HepG2 (cell line): ENCODE measurements around the gene KCTD13. TPM values are rescaled to one million over a fixed set of nuclear protein-coding genes. Genes with fewer than 3 reads are reported as not detected.

ENCODE experiments used
- FOXO1 ChIP-seq: sonication (generic); formaldehyde crosslinking; IDR thresholded peaks from 2 replicates; pipeline ENCODE4 v1.4.0; 2020; ENCODE audit warnings: missing genetic modification reagents
- GATAD2A ChIP-seq: IDR thresholded peaks from 2 replicates; pipeline ENCODE4 v1.6.1; 2016
- GRHL1 ChIP-seq: sonication (generic); formaldehyde crosslinking; conservative IDR thresholded peaks from 2 replicates; pipeline ENCODE4 v1.8.0; 2022; ENCODE audit warnings: missing genetic modification reagents
- GTF2F1 ChIP-seq: fragments of 150-350 bp; IDR thresholded peaks from 2 replicates; pipeline ENCODE4 v1.6.1; 2014; ENCODE audit warnings: low read length
- IKZF1 ChIP-seq: fragments of 450-650 bp; IDR thresholded peaks from 2 replicates; pipeline ENCODE4 v1.7.1; 2016
- KDM2A ChIP-seq: sonication (generic); formaldehyde crosslinking; IDR thresholded peaks from 2 replicates; pipeline ENCODE4 v1.4.0; 2020; ENCODE audit warnings: low read depth, missing genetic modification reagents, borderline replicate concordance
- KIAA2018 ChIP-seq: sonication (generic); formaldehyde crosslinking; IDR thresholded peaks from 2 replicates; pipeline ENCODE4 v1.5.0; 2020; ENCODE audit warnings: mild to moderate bottlenecking, missing genetic modification reagents, borderline replicate concordance
- MED13 ChIP-seq: sonication (generic); formaldehyde crosslinking; IDR thresholded peaks from 2 replicates; pipeline ENCODE4 v1.5.0; 2020; ENCODE audit warnings: missing genetic modification reagents
- MEIS2 ChIP-seq: sonication (generic); formaldehyde crosslinking; IDR thresholded peaks from 2 replicates; pipeline ENCODE4 v1.9.0; 2021; ENCODE audit warnings: mild to moderate bottlenecking, missing genetic modification reagents
- SNAPC5 ChIP-seq: sonication (generic); formaldehyde crosslinking; IDR thresholded peaks from 2 replicates; pipeline ENCODE4 v1.8.1; 2023; ENCODE audit warnings: mild to moderate bottlenecking, missing genetic modification reagents, borderline replicate concordance
- THAP8 ChIP-seq: sonication (generic); formaldehyde crosslinking; IDR thresholded peaks from 2 replicates; pipeline ENCODE4 v1.5.1; 2020; ENCODE audit warnings: missing genetic modification reagents, mild to moderate bottlenecking, borderline replicate concordance
- ZFP37 ChIP-seq: sonication (generic); formaldehyde crosslinking; IDR thresholded peaks from 2 replicates; pipeline ENCODE4 v1.4.0; 2020; ENCODE audit warnings: missing genetic modification reagents, borderline replicate concordance
- ZNF414 ChIP-seq: sonication (generic); formaldehyde crosslinking; IDR thresholded peaks from 2 replicates; pipeline ENCODE4 v1.5.0; 2020; ENCODE audit warnings: missing genetic modification reagents
- ZNF570 ChIP-seq: sonication (generic); formaldehyde crosslinking; IDR thresholded peaks from 2 replicates; pipeline ENCODE4 v1.4.0; 2020; ENCODE audit warnings: mild to moderate bottlenecking, missing genetic modification reagents, borderline replicate concordance
- ZNF598 ChIP-seq: sonication (generic); formaldehyde crosslinking; IDR thresholded peaks from 2 replicates; pipeline ENCODE4 v1.5.1; 2020; ENCODE audit warnings: mild to moderate bottlenecking, missing genetic modification reagents, borderline replicate concordance
- ZNF660 ChIP-seq: sonication (generic); formaldehyde crosslinking; IDR thresholded peaks from 2 replicates; pipeline ENCODE4 v1.5.1; 2020; ENCODE audit warnings: mild to moderate bottlenecking, low read depth, missing genetic modification reagents, borderline replicate concordance
- ZNF672 ChIP-seq: sonication (generic); formaldehyde crosslinking; IDR thresholded peaks from 2 replicates; pipeline ENCODE4 v1.8.1; 2022; ENCODE audit warnings: missing genetic modification reagents
- polyA plus RNA-seq, 8 experiments: library from polyadenylated mRNA; depleted of rRNA in 3 of 8; stranded (reverse) in 7 of 8; unstranded in 1 of 8; fragments of >200 nt; fragmentation: Illumina TruSeq in 4 of 8; extraction: Trizol in 4 of 8; gene quantifications; 2 replicates each; pipeline versions ENCODE4 v1.2.1 to v1.2.3, GENCODE V29; 2011 to 2016; ENCODE audit warnings: low read depth in 4 of 8, missing spikeins in 1 of 8, mixed read lengths in 1 of 8; ENCODE audit not compliant: insufficient read depth in 1 of 8
- total RNA-seq, 5 experiments: library from RNA; depleted of rRNA; stranded (reverse); fragments of >200 nt; fragmentation: Illumina TruSeq; extraction: Trizol; gene quantifications; 2 replicates each; pipeline ENCODE4 v1.2.3, GENCODE V29; 2016; ENCODE audit warnings: low read depth in 1 of 5

KCTD13 gene
- total and polyA plus RNA-seq, 2 of the 13 experiments (the other 11 are each of a cell fraction or from before 2014, with no cell fraction given), result 6.3 to 14.7 TPM

GRCh38 chr16:29925781-29926710 is at the start of gene KCTD13 (continued):
- TF ChIP-seq ZNF570 (CRISPR knock-in tag) (0 out of 2 replicates have a peak, but pooled peaks have one; percentile 63), SNAPC5 (CRISPR knock-in tag) (no peak), THAP8 (CRISPR knock-in tag) (peak; percentile 77; the same call in 1 of the 2 replicates), MEIS2 (peak; percentile 92), ZFP37 (CRISPR knock-in tag) (peak; percentile 86; the same call in 1 of the 2 replicates), ZNF660 (no peak), IKZF1 (no peak), ZNF414 (CRISPR knock-in tag) (peak; percentile 73; the same call in 1 of the 2 replicates), FOXO1 (CRISPR knock-in tag) (peak; percentile 11), ZNF598 (no peak; the same call in 1 of the 2 replicates), GTF2F1 (no peak), MED13 (CRISPR knock-in tag) (peak; percentile 88), KIAA2018 (CRISPR knock-in tag) (0 out of 2 replicates have a peak, but pooled peaks have one; percentile 28), GATAD2A (CRISPR knock-in tag) (peak; percentile 29), GRHL1 (CRISPR knock-in tag) (no peak), ZNF672 (CRISPR knock-in tag) (0 out of 2 replicates have a peak, but pooled peaks have one; percentile 20), KDM2A (peak; percentile 76)
